Measurements from ENCODE around the gene SEPTIN2. TPM values are rescaled to one million over a fixed set of nuclear protein-coding genes. Genes with fewer than 3 reads are reported as not detected.

The SEPTIN2 gene
- total and polyA plus RNA-seq, 2 experiments from 2014 or later, result 227 to 393 TPM

DNA sequence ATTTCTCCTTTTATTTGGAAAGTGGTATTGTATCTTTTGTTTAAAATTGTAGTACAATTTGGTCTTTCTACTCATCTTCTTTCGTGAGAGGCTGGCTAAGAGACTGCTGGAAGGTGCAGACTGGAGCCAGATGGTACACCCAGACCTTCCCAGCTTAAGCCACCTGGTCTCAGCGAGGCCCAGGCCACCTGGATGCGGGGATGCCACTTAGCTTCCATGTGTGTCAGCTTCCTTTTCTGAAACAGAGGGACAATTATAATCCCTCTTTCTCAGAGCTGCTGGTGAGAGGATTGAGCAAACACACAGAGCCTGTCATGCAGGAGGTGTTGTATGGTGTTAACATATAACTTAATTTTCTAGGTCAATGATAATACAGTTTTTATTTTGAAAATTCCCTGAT, 57.7 kb downstream of the SEPTIN2 start:
- Histone ChIP-seq H3K9me2 (ENCODE audit: insufficient read depth) (no peaks in the 10 kb centered on the region), H4K20me1 (replicated peaks; ENCODE audit: insufficient read depth) (peaks cover 24% of the 10 kb centered on the region), H3K27ac (ENCODE audit: low read depth) (no peak overlapping the region), H3K4me2 (no peak overlapping the region), H3K79me2 (replicated peaks; ENCODE audit: insufficient read depth) (peaks cover 30% of the 10 kb centered on the region), H3F3A (replicated peaks; ENCODE audit: low read depth) (no peaks in the 10 kb centered on the region), H3K36me3 (ENCODE audit: insufficient read depth) (peaks cover 7% of the 10 kb centered on the region; the same call in 1 of the 2 replicates), H3K4me3 (no peak overlapping the region), H3K4me1 (ENCODE audit: insufficient read depth) (no peaks in the 10 kb centered on the region), H2AFZ (no peak overlapping the region), H3K27me3 (ENCODE audit: insufficient read depth) (no peaks in the 10 kb centered on the region)
- H3K36me3 Mint-ChIP-seq (ENCODE audit: low read depth), result peaks cover 11% of the 10 kb centered on the region; the same call in 2 of the 3 replicates
- H3K27ac Mint-ChIP-seq, result no peak overlapping the region
- H3K4me1 Mint-ChIP-seq, result 0 out of 3 replicates have a peak, but pooled peaks cover 4% of the 10 kb centered on the region
- peaks cover 7% of the 10 kb centered on the region for H3K27me3 Mint-ChIP-seq (ENCODE audit: insufficient read depth, low read depth, poor library complexity)
- no peak for ATAC-seq
- DNase-seq (ENCODE audit: low spot score), result no peak
- no peaks in the 10 kb centered on the region for H3K9me3 Mint-ChIP-seq
- no peak overlapping the region for H3K4me3 Mint-ChIP-seq
- TF ChIP-seq STAT1 (IDR thresholded peaks at IDR 0.05; ENCODE audit: unreplicated experiment), result no peak
- TF ChIP-seq, protein P1, sequence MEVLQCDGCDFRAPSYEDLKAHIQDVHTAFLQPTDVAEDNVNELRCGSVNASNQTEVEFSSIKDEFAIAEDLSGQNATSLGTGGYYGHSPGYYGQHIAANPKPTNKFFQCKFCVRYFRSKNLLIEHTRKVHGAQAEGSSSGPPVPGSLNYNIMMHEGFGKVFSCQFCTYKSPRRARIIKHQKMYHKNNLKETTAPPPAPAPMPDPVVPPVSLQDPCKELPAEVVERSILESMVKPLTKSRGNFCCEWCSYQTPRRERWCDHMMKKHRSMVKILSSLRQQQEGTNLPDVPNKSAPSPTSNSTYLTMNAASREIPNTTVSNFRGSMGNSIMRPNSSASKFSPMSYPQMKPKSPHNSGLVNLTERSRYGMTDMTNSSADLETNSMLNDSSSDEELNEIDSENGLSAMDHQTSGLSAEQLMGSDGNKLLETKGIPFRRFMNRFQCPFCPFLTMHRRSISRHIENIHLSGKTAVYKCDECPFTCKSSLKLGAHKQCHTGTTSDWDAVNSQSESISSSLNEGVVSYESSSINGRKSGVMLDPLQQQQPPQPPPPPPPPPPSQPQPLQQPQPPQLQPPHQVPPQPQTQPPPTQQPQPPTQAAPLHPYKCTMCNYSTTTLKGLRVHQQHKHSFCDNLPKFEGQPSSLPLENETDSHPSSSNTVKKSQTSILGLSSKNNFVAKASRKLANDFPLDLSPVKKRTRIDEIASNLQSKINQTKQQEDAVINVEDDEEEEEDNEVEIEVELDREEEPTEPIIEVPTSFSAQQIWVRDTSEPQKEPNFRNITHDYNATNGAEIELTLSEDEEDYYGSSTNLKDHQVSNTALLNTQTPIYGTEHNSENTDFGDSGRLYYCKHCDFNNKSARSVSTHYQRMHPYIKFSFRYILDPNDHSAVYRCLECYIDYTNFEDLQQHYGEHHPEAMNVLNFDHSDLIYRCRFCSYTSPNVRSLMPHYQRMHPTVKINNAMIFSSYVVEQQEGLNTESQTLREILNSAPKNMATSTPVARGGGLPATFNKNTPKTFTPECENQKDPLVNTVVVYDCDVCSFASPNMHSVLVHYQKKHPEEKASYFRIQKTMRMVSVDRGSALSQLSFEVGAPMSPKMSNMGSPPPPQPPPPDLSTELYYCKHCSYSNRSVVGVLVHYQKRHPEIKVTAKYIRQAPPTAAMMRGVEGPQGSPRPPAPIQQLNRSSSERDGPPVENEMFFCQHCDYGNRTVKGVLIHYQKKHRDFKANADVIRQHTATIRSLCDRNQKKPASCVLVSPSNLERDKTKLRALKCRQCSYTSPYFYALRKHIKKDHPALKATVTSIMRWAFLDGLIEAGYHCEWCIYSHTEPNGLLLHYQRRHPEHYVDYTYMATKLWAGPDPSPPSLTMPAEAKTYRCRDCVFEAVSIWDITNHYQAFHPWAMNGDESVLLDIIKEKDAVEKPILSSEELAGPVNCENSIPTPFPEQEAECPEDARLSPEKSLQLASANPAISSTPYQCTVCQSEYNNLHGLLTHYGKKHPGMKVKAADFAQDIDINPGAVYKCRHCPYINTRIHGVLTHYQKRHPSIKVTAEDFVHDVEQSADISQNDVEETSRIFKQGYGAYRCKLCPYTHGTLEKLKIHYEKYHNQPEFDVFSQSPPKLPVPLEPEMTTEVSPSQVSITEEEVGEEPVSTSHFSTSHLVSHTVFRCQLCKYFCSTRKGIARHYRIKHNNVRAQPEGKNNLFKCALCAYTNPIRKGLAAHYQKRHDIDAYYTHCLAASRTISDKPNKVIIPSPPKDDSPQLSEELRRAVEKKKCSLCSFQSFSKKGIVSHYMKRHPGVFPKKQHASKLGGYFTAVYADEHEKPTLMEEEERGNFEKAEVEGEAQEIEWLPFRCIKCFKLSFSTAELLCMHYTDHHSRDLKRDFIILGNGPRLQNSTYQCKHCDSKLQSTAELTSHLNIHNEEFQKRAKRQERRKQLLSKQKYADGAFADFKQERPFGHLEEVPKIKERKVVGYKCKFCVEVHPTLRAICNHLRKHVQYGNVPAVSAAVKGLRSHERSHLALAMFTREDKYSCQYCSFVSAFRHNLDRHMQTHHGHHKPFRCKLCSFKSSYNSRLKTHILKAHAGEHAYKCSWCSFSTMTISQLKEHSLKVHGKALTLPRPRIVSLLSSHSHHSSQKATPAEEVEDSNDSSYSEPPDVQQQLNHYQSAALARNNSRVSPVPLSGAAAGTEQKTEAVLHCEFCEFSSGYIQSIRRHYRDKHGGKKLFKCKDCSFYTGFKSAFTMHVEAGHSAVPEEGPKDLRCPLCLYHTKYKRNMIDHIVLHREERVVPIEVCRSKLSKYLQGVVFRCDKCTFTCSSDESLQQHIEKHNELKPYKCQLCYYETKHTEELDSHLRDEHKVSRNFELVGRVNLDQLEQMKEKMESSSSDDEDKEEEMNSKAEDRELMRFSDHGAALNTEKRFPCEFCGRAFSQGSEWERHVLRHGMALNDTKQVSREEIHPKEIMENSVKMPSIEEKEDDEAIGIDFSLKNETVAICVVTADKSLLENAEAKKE (CRISPR knock-in tag; IDR thresholded peaks at IDR 0.05), result no peak
- no peak for TF ChIP-seq JUNB (IDR thresholded peaks at IDR 0.05; ENCODE audit: unreplicated experiment)
- no peak for TF ChIP-seq CREB1 (CRISPR knock-in tag; IDR thresholded peaks at IDR 0.05; ENCODE audit: low read depth)
- no peak for TF ChIP-seq NANOG (IDR thresholded peaks at IDR 0.05; ENCODE audit: borderline replicate concordance)
- TF ChIP-seq EZH2phosphoT487 (IDR thresholded peaks at IDR 0.05; ENCODE audit: unreplicated experiment), result no peak
- TF ChIP-seq, protein P2, sequence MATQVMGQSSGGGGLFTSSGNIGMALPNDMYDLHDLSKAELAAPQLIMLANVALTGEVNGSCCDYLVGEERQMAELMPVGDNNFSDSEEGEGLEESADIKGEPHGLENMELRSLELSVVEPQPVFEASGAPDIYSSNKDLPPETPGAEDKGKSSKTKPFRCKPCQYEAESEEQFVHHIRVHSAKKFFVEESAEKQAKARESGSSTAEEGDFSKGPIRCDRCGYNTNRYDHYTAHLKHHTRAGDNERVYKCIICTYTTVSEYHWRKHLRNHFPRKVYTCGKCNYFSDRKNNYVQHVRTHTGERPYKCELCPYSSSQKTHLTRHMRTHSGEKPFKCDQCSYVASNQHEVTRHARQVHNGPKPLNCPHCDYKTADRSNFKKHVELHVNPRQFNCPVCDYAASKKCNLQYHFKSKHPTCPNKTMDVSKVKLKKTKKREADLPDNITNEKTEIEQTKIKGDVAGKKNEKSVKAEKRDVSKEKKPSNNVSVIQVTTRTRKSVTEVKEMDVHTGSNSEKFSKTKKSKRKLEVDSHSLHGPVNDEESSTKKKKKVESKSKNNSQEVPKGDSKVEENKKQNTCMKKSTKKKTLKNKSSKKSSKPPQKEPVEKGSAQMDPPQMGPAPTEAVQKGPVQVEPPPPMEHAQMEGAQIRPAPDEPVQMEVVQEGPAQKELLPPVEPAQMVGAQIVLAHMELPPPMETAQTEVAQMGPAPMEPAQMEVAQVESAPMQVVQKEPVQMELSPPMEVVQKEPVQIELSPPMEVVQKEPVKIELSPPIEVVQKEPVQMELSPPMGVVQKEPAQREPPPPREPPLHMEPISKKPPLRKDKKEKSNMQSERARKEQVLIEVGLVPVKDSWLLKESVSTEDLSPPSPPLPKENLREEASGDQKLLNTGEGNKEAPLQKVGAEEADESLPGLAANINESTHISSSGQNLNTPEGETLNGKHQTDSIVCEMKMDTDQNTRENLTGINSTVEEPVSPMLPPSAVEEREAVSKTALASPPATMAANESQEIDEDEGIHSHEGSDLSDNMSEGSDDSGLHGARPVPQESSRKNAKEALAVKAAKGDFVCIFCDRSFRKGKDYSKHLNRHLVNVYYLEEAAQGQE (IDR thresholded peaks at IDR 0.05; ENCODE audit: unreplicated experiment), result no peak
- TF ChIP-seq, protein P3, sequence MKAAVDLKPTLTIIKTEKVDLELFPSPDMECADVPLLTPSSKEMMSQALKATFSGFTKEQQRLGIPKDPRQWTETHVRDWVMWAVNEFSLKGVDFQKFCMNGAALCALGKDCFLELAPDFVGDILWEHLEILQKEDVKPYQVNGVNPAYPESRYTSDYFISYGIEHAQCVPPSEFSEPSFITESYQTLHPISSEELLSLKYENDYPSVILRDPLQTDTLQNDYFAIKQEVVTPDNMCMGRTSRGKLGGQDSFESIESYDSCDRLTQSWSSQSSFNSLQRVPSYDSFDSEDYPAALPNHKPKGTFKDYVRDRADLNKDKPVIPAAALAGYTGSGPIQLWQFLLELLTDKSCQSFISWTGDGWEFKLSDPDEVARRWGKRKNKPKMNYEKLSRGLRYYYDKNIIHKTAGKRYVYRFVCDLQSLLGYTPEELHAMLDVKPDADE (IDR thresholded peaks at IDR 0.05), result no peak
- no peak for TF ChIP-seq ZNF114 (CRISPR knock-in tag; IDR thresholded peaks at IDR 0.05)
- TF ChIP-seq POLR2AphosphoS5 (IDR thresholded peaks at IDR 0.05; ENCODE audit: low read depth), result no peak
- no peak for TF ChIP-seq ZNF331 (CRISPR knock-in tag; IDR thresholded peaks at IDR 0.05; ENCODE audit: low read depth)
- no peak for TF ChIP-seq EZH2 (IDR thresholded peaks at IDR 0.05; ENCODE audit: low read depth, unreplicated experiment)
- TF ChIP-seq, protein P4, sequence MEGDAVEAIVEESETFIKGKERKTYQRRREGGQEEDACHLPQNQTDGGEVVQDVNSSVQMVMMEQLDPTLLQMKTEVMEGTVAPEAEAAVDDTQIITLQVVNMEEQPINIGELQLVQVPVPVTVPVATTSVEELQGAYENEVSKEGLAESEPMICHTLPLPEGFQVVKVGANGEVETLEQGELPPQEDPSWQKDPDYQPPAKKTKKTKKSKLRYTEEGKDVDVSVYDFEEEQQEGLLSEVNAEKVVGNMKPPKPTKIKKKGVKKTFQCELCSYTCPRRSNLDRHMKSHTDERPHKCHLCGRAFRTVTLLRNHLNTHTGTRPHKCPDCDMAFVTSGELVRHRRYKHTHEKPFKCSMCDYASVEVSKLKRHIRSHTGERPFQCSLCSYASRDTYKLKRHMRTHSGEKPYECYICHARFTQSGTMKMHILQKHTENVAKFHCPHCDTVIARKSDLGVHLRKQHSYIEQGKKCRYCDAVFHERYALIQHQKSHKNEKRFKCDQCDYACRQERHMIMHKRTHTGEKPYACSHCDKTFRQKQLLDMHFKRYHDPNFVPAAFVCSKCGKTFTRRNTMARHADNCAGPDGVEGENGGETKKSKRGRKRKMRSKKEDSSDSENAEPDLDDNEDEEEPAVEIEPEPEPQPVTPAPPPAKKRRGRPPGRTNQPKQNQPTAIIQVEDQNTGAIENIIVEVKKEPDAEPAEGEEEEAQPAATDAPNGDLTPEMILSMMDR (conservative IDR thresholded peaks at IDR 0.05; ENCODE audit: low read depth in 2 of 2), result no peak

All from GM23338 (cell line).